Measurements from ENCODE around the gene ABAT. TPM values are rescaled to one million over a fixed set of nuclear protein-coding genes. Genes with fewer than 3 reads are reported as not detected.

The ABAT gene
- total and polyA plus RNA-seq, 2 donors (not counting 1 experiment from before 2014, with no cell fraction given) = 6.2 to 14.3 TPM

DNA sequence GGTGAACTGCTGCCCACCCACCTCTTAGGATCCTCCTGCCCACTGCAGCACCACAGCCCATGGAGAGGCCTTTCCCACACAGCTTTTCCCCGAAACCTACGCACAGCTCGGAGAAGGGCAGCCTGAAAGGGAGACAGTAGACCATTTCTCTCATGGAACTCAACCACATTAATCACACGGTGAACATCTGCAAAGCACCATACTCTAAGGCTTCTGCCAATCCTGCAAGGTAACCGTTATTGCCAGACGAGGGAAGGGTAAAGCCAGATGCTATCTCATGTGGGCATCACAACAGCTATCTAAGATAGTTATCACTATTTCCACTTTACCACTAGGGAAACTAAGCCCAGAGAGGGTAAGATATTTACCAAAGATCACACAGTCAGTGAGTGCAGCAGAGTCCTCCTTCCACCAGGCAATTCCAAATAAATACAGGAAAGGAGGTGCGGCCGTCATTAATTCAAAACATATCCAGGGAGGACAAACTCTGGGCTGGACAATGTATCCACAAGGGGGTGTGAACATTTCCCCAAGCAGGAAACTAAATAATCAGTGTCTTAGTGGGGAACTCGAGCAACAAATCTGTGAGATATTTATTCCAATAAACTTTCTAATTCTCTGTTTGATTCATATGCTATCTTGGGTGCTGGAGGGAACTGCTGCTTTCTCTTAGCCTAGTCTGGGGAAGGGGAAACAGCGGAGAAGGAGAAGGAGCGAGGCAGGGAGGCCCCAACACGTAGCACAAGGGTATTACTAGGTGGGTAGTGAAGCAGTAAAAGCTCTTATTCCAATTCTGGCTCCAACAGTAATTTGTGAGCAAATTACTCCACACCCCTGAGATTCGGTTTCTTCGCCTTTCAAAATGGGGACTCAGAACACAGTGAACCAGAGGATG is 122.3 kb downstream of the ABAT start:
- Histone ChIP-seq H3K4me2 (replicated peaks; ENCODE audit: low read depth, low read length, poor library complexity, severe bottlenecking) (peak overlapping the region; percentile 76), H3K79me2 (ENCODE audit: control insufficient read depth, insufficient read depth, low read length) (peaks cover 62% of the 10 kb centered on the region), H3K9me3 (ENCODE audit: control extremely low read depth in 1 of 3, control insufficient read depth in 2 of 3, insufficient read depth in 1 of 3, low read length in 2 of 3) (no peaks in the 10 kb centered on the region), H3K27ac (ENCODE audit: low read length in 2 of 2) (peak overlapping the region; percentile 52 to 91), H3K27me3 (replicated peaks in 1 of 4; ENCODE audit: control extremely low read depth in 1 of 4, control insufficient read depth in 3 of 4, insufficient read depth in 4 of 4, low read length in 3 of 4) (no peaks in the 10 kb centered on the region), H4K20me1 (ENCODE audit: control insufficient read depth, insufficient read depth, low read length, poor library complexity, severe bottlenecking) (peaks cover 23% of the 10 kb centered on the region), H3K9ac (ENCODE audit: low read length) (peak overlapping the region; percentile 81), H3K4me3 (ENCODE audit: control extremely low read depth in 1 of 5, extremely low read depth in 1 of 5, insufficient read depth in 1 of 5, low read depth in 2 of 5, low read length in 4 of 5) (peak overlapping the region; percentile 62 to 98 (median 73)), H3K36me3 (replicated peaks in 1 of 2; ENCODE audit: control extremely low read depth in 1 of 2, control insufficient read depth in 1 of 2, extremely low read depth in 1 of 2, insufficient read depth in 2 of 2, low read length in 1 of 2) (peaks cover 0 to 4% of the 10 kb centered on the region in 2 experiments), H2AFZ (ENCODE audit: insufficient read depth, low read depth, low read length, poor library complexity, severe bottlenecking) (peak overlapping the region; percentile 85), H3K4me1 (ENCODE audit: control insufficient read depth in 2 of 2, insufficient read depth in 2 of 2, low read length in 2 of 2) (peaks cover 30 to 31% of the 10 kb centered on the region in 2 donors)
- no peak for ATAC-seq (ENCODE audit: low read depth)
- Mint-ChIP-seq H3K4me3 (peak overlapping the region; percentile 97), H3K9me3 (ENCODE audit: insufficient read depth) (no peaks in the 10 kb centered on the region), H3K4me1 (peaks cover 38% of the 10 kb centered on the region), H3K27me3 (no peaks in the 10 kb centered on the region), H3K27ac (peak overlapping the region; percentile 95)
- 57% methylated on average over 11 of the region's 14 CpGs for WGBS (ENCODE audit: insufficient coverage)
- CTCF ChIA-PET = interaction anchor here (1.2 to 1.5 kb wide), 4 partner anchors 73 to 342 kb away, joined by 3 to 4 read pairs (median 3); no protein-coding TSS in a partner anchor
- intact Hi-C loops (cut with micrococcal nuclease) = loop anchor here (1.0 to 5.0 kb wide), 5 partner anchors 73 to 166 kb away; partner anchors contain the start of genes ABAT, CARHSP1, LITAFD and USP7
- POLR2A ChIA-PET = interaction anchor here (1.1 to 1.6 kb wide), 3 partner anchors 72 to 295 kb away, joined by 3 to 5 read pairs (median 4); partner anchors contain the start of genes CARHSP1, HAPSTR1 and METTL22
- TF ChIP-seq CTCF (IDR thresholded peaks at IDR 0.05) (no peak), EZH2 (IDR thresholded peaks at IDR 0.05; ENCODE audit: borderline replicate concordance, insufficient read depth, low read depth, low read length, poor library complexity, severe bottlenecking) (no peak)
- peak; percentile 11 for DNase-seq

All from B cell (primary cell).